T-helper 2 cell (primary cell): Measurements from ENCODE around the gene CYSRT1.
"Not testable (repeated sequence)": the region's sequence is repeated elsewhere in the genome, so short reads cannot be mapped to it uniquely, and the experiment has no call there.

Experiments
- DNase-seq, 5 experiments: peaks; one replicate each; pipeline versions ENCODE4 v3.0.0 to v3.0.0-alpha.2; 2012 to 2022

The CYSRT1 gene

DNA sequence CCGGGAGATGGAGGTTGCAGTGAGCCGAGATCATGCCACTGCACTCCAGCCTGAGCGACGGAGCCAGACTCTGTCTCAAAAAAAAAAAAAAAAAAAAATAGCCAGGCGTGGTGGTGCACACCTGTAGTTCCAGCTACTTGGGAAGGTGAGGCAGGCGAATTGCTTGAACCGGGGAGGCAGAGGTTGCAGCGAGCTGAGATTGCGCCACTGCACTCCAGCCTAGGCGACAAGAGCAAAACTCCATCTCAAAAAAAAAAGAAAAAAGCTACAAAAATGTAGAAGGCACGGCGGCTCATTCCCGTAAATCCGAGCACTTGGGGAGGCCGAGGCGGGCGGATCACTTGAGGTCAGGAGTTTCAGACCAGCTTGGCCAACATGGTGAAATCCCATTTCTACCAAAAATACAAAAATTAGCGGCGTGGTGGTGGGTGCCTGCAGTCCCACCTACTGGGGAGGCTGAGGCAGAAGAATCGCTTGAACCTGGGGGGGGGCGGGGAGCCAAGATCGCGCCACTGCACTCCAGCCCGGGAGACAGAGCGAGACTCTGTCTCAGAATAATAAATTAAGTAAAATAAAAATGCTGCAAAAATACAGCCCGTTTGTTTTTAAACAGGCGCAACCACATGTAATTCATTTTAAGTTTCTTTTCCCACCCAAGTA is 14.7 kb downstream of the CYSRT1 start:
- peak in 1 of 5 experiments; percentile 29 for DNase-seq

DNA sequence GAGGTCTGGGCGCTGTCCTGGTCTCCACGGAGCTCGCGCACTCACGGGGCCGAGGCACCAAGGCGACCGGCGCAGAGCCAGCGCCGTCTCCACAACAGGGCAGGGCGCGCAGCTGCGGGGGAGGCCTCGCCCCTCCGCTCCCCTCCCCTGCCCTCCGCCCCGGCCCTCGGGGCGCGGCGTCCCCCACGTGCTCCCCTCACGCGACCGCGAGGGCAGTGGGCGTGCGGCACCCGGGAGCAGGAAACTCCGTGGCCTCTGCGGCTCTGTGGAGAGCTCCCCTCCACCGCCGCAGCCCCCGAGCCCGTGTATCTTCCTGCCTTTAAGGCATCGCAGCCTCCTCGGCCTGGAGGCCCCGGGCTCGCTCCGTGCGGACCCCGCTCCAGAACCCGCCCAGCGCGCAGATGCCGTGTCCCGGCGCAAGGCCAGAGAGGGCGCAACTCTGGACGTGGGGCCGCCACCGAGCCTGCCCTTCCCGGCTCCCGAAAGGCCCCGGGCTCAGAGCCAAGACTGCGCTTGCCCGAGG is 15.4 kb downstream of the CYSRT1 start:
- DNase-seq = peak; percentile 42 to 87 (median 69)

DNA sequence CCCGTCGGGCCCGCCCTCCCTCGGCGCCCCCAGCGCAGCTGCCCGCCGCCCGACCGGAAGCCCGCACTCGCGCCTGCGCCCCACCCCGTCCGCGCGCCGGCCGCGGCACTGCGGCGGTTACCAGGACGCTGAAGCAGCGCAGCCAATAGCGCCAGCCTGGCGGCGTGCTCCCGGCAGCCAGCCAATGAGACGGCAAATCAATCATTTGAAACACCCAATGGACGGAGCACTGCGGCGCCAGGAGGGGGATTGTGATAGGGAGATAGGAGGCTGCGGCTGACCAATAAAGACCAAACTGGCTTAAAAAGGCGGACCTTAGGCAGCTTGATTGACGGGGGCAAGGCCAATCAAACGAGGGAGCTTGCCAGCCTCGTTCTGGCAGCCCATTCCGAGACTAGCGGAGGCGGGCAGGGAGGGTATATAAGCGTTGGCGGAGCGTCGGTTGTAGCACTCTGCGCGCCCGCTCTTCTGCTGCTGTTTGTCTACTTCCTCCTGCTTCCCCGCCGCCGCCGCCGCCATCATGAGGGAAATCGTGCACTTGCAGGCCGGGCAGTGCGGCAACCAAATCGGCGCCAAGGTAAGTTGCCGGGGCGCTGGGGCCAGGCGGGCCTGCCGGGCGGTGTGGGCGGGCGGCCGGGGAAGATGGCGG is 16.0 kb downstream of the CYSRT1 start, which contains the start of gene TUBB4B:
TSS of gene TUBB4B (plus strand) at position 447 of the 649 bp plus-strand sequence. CDS start at position 521, 74 bp downstream.
- DNase-seq = peak; percentile 85 to 100 (median 96)

DNA sequence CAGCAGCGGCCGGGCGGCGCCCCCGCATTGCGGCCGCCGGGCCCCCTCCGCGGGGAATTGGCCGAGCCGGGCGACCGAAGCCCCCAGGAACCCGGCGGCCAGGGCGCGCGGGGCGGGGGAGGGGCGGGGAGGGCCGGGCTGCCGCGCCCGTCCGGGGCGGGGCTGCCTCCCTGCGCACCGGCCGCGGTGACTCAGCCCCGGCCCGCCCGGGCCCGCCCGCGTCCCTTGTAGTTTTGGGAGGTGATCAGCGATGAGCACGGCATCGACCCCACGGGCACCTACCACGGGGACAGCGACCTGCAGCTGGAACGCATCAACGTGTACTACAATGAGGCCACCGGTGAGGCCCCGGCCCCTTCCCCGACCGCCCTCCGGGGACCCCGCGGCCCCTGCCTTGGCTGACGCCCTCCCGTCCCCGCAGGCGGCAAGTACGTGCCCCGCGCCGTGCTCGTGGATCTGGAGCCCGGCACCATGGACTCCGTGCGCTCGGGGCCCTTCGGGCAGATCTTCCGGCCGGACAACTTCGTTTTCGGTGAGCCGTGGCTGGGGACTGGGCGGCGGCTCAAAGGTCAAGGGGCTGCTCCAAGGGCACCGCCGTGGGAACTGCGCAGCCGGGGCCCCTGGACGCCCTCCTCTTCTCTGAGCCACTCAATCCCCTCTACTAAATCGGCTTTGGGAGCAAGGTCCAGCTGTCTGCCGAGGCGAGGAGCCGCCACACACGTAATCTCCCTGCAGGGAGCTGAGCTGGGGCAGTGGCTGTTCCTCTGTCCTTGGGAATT is 16.7 kb downstream of the CYSRT1 start:
- DNase-seq = peak; percentile 41 to 65 (median 60)

DNA sequence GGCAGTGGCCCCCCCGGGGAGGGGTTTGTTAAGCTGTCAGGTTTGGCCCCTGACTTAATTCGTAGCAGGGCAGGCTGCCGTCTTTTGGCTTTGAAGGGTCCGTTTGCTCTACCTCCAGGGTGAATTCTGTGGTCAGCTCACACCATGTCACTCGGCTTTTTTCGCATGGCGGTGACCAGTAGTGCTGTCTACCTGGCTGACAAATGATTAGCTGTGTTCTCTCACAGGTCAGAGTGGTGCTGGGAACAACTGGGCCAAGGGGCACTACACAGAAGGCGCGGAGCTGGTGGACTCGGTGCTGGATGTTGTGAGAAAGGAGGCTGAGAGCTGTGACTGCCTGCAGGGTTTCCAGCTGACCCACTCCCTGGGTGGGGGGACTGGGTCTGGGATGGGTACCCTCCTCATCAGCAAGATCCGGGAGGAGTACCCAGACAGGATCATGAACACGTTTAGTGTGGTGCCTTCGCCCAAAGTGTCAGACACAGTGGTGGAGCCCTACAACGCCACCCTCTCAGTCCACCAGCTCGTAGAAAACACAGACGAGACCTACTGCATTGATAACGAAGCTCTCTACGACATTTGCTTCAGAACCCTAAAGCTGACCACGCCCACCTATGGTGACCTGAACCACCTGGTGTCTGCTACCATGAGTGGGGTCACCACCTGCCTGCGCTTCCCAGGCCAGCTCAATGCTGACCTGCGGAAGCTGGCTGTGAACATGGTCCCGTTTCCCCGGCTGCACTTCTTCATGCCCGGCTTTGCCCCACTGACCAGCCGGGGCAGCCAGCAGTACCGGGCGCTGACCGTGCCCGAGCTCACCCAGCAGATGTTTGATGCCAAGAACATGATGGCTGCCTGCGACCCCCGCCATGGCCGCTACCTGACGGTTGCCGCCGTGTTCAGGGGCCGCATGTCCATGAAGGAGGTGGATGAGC is 17.6 kb downstream of the CYSRT1 start:
- DNase-seq = no peak

DNA sequence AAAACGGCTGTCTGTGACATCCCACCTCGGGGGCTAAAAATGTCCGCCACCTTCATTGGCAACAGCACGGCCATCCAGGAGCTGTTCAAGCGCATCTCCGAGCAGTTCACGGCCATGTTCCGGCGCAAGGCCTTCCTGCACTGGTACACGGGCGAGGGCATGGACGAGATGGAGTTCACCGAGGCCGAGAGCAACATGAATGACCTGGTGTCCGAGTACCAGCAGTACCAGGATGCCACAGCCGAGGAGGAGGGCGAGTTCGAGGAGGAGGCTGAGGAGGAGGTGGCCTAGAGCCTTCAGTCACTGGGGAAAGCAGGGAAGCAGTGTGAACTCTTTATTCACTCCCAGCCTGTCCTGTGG is 18.3 kb downstream of the CYSRT1 start:
- not testable (repeated sequence) for DNase-seq

DNA sequence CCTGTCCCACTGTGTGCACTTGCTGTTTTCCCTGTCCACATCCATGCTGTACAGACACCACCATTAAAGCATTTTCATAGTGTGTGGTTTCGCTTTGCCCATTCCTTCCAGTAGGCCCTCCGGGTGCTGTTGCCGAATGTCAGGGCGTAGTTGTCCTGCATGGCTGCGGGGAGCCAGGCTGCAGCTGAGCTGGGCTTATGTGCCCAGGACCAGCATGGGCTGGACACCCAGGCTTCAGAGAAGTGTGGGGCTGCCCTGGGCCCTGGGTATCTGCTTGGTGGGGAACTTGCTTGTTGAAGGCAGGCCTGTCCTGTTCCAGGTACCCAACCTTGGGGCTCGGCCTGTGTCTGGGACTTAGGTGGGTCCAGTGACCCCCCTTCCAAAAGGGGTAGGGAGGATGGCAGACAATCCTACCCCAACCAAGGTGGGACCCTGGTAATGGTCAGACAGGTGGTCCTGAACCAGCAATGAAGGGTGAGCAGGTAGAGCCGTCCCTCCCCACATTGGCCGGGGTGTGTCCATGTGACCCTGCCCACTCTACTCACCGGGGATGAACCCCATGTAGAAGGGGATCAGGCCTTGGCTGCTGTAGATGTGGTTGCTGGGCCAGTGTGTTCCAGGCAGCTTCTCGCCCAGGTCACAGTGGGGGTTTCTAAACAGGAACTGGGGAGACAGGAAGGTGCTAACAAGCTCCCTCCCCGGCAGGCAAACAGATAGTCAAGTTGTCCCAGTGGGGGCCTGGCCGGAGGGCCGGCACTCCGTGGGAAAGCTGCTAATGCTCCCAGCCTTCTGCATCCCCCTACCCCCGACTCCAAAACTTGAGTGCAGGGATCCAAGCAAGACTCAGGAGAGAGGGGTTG is 18.9 kb downstream of the CYSRT1 start:
- no peak for DNase-seq

DNA sequence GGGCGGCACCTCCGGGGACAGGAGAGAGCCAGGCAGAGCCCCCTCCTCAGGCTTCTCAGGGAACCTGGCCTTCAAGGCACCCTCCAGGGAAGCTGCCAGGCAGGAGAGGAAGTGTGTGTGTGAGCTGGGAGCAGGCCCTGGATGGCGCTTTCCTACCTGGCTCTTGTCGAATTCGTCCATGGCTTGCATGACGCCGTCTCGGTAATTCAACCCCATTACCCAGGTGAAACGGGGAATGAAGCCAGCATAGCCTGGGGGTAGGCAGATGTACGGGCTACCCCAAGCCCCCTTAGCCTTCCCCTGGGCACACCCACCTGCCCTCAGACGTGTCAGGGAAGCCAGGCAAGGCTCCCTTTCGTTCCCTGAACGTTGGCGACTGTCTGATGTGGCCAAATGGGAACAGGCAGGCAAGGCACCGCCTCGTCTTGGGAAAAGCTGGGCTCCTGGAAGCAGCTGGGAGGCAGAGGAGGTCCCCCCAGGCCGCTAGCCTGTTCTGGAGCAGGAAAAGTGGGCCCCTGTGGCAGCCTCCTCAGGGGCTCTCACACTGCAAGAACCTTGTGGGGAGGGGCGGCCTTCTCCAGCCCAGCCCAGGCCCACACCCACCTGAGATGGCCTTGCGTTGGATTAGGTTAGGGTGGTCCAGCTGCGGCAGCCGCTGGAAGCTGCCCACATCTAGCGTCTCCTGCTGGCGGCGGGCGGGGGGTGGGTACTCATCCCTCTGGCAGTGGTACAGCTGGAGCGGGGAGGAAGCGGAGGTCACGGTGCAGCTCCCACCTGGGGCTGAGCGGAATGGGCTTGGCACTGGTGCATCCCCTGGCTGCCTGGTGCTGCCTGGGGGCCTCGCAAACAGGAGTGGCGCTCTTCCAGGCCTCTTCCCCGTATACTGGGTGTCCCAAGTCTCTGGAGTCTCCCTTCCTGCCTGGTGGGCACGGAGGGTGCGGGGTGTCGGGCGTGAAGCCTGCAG is 19.8 kb downstream of the CYSRT1 start:
- DNase-seq = no peak

DNA sequence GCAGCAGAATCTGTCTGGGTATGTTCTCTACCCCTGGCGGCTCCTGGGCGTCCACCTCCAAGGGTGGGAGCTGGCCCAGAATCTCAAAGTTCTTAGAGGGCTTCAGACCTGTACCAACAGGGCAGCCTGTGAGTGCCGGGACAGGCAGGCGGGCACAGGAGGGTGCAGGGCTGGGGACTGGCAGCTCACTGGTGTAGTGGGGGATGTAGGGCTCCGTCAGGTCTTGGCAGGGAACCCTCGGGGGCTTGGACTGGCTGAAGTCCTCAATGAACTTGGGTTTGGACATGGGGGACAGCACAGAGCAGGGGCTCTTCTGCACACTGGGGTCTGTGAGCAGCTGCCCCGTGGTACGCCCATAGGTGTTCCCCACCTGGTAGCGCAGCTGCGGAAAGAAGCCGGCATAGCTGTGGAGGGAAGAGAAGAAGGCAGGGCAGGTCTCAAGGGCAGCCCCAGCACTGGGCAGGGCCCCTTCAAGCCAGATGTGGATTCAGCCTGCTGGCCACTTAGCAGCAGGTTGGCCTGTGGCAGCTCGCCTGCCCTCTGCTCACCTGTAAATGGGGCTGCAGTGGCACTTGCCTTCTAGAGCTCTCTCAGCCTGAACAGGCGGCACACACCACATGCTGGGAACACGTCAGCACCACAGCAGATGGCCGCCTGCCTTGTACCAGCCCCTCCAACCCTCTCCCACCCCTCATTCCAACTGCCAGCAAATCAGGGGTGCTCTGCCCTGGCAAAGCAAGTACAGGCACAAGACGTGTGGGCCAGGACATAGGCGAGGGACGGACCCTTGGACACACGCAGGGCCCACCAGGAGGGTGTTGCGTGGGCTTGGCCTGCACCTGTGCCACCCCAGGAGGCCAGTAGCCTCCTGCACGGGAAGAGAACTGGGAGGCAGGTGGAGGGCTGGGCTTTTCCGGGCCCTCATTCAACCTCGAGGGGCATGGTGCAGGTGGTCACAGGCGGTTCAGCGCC is 20.8 kb downstream of the CYSRT1 start:
- DNase-seq = no peak

DNA sequence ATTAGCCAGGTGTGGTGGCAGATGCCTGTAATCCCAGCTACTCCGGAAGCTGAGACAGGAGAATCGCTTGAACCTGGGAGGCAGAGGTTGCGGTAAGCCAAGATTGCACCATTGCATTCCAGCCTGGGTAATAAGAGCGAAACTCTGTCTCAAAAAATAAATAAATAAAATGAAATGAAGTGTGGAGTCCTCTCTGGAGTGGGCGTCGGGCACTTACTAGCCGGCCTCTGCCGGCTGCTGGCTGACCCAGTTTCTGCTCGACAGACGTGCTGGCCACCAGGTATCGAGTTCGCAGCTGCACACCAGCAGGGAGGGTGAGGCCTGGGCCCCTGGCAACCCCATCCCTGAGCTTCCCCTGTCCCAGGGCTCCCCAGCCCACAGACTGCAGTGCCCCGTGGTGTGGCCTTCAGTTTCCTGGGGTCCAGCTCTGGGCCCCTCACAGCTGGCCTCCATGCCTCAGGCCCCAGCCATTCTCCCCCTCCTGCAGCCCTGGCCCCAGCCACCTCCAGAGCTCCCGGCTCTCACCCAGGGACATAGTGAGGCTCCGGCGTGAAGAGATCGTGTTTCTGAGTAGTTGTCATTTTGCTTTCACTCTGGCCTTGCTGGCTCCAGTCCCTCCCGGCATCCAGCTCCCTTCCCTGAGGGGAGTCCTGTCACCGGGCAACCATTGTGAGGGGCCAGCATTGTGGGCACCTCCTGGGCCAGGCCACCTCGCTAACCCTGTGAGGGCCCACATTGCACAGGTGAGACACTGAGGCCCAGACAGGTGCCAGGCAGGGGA is 22.4 kb downstream of the CYSRT1 start:
- no peak for DNase-seq

DNA sequence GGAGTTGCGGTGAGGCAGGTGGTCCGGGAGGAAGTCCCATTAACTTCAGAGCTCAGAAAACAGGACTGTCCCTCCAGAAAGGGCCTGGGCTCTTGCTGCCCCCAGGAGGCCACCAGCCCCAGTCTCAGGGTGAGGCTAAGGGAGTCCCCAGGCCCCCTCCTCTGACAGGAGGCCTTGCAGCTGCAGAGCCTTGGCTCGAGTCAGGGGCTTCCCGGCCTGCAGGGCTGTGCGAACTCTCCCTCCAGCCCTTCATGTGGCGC is 22.9 kb downstream of the CYSRT1 start:
- no peak for DNase-seq

DNA sequence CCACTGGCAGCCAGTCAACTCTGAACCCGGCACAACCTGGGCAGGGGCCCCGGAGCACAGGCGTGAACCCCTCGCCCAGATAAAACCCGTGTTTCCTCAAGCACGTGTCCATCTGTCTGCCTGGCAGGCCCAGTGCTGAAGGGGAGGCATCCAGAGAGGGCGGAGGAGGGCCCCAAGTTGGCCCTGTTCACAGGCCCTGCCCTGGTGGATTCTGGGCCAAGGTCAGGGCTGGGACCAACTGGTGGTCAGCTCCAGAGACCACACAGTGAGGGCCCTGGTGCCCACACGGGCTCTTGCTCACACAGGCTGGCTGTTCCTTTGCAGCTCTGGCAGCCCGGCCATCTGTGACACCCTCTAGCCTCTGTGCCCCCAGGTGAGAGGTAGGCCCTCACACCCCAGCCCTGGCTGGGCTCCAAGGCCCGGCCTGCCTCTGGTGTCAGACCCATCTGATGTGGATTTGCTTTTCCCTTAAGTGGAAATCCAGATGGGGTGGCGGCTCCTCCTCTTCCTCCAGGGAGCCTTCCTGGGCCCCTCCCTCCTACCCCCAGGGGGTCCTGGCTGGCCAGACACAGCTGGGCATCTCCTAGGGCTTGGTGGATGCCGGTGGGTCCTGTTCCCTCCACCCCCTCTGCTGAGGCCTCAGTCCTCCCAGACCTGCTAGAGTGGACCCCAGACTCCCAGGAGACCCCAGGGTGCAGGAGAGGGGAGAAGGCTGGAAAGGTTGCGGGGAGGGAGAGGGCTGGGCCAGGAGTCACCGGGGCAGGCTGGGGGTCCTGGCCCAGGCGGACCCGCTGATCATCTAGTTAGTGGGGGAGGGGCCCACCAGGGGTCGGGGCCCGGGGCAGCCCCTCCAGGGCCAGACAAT is 25.6 kb downstream of the CYSRT1 start:
- no peak for DNase-seq

DNA sequence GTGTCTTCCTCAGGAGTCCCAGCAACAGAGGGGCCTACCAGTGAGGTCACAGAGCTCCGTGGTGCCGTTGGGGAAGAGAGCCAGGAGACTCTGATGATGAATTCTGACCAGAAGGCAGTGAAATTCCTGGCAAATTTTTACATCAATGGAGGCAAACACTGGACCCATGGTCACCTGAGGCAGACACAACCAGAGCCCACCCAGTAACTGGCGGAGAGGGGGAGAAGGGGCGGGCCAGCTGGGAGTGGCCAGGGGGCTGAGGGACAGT is 26.2 kb downstream of the CYSRT1 start, which contains the start of gene STPG3:
TSS of gene STPG3 (plus strand) at position 93 of the 268 bp plus-strand sequence. CDS start at position 94, 1 bp downstream.
- DNase-seq = no peak

DNA sequence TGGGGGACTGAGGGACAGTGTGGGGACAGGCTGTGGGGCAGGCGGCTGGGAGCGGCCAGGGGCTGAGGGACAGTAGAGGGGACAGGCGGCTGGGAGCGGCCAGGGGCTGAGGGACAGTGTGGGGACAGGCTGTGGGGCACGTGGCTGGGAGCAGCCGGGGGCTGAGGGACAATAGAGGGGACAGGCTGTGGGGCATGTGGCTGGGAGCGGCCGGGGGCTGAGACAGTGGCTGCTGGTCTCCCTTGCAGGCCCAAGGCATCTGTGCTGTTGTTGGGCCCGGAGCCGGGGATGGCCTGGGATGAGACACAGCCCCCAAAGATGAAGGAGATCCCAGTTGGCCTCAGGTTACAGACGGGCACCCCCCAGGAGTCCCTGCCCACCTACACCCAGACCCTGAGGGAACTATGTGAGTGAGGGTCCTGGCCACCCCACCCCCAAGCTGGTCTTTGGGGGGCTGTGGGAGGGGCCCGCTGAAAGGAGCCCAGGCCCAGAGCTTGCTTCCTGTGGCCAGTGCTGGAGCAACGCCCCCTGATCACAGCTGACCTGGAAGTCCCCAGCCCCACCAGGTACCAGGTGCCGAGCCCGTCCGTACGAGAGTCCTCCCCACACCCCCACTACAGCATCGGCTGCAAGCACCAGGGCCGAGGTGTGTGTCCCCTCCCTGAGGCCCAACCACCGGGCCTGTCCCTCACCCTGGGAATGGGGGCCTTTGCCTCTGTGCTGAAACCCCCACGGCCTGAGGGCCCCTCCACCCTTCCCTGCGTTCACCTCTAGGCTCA is 26.7 kb downstream of the CYSRT1 start:
- no peak for DNase-seq

DNA sequence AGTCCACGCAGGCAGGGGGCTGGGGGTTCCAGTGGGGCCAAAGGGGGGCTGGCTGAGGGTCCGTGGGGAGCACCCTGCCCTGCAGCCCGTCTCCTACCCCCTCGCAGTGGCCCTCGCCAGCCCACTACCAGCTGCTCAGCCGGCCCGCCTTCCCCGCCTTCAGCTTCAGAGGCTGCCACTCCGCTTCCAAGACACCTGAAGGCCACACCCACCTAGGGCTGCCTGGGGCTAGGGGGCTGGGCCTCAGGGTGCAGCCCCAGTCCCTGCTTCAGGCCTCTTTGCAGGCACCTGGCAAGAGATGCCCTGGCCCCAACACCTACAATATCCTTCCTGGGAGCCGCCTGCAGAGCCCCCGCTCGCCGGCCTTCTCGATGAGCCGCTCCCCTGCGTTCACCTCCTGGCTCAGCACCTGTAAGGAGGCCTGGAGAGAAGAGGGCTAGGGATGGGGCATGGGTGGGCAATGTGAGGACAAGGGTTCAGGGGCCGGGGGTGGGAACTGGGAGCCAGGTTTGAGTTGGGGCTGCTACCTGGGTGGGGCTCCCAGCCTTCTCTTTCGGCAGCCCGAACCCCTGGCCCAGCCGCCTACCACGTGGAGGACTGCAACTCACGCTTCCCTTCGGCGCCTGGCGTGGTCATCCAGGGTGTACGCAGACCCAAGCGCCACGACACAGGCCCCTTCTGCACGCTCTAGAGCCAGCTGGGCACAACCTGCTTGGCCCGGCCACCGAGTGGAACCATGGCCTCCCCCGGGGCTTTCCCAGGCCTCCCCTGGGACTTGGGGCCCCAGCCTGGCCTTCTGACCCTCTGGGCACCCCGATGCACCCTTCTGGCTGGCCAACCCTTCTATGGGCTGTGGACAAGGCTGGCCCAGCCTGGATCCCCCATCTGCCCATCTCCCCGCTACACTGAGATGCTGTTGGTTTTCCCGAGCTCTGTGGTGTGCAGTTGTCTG is 27.9 kb downstream of the CYSRT1 start:
- no peak for DNase-seq
